Activated CD4-positive, alpha-beta T cell treated with anti-CD3 and anti-CD28 coated beads for 48 hours (primary cell): Measurements from ENCODE around the gene CLEC20A.

Experiments
- DNase-seq: peaks from one replicate; pipeline ENCODE4 v3.0.0-alpha.2; 2020

Gene CLEC20A

GRCh38 chr1:178465011-178465410 lies 31.8 kb downstream of the CLEC20A start:
- no peak for DNase-seq

- no peak for DNase-seq
Observed at GRCh38 chr1:178464566-178464965, 32.2 kb downstream of the CLEC20A start.

- no peak for DNase-seq
Observed at GRCh38 chr1:178464141-178464540, 32.6 kb downstream of the CLEC20A start.

GRCh38 chr1:178461701-178462100 lies 35.1 kb downstream of the CLEC20A start:
- DNase-seq = no peak

- DNase-seq = no peak
Observed at GRCh38 chr1:178461104-178461503, 35.7 kb downstream of the CLEC20A start.

- DNase-seq = no peak
Observed at GRCh38 chr1:178458203-178458602, 38.6 kb downstream of the CLEC20A start.

- DNase-seq = no peak
Observed at GRCh38 chr1:178457651-178458050, 39.1 kb downstream of the CLEC20A start.

- no peak for DNase-seq
Observed at GRCh38 chr1:178456472-178456871, 40.3 kb downstream of the CLEC20A start.

GRCh38 chr1:178452013-178452412 lies 44.8 kb downstream of the CLEC20A start:
- DNase-seq = no peak

GRCh38 chr1:178451529-178451928 lies 45.2 kb downstream of the CLEC20A start:
- no peak for DNase-seq

- DNase-seq = no peak
Observed at GRCh38 chr1:178450871-178451270, 45.9 kb downstream of the CLEC20A start.

GRCh38 chr1:178442925-178443324 lies 53.8 kb downstream of the CLEC20A start:
- DNase-seq = no peak

GRCh38 chr1:178438432-178438831 lies 58.3 kb downstream of the CLEC20A start:
- no peak for DNase-seq

- DNase-seq = no peak
Observed at GRCh38 chr1:178436899-178437298, 59.9 kb downstream of the CLEC20A start.

- DNase-seq = no peak
Observed at GRCh38 chr1:178434899-178435435, 61.8 kb downstream of the CLEC20A start.

GRCh38 chr1:178434360-178434759 lies 62.4 kb downstream of the CLEC20A start:
- no peak for DNase-seq
